ENCODE results near the gene VSIG10L. TPM values are rescaled to one million over a fixed set of nuclear protein-coding genes. Genes with fewer than 3 reads are reported as not detected.

VSIG10L gene
- total RNA-seq, 2 experiments from 2014 or later = 0.11 to 0.14 TPM

GRCh38 chr19:51289635-51290034 is 52.3 kb downstream of the VSIG10L start:
- DNase-seq (no peak), ATAC-seq (ENCODE audit: poor library complexity) (no peak)
- H3K27me3 Mint-ChIP-seq = peaks cover 20% of the 10 kb centered on the region
- POLR2A ChIA-PET = no interaction called here
- Histone ChIP-seq H3K4me3 (ENCODE audit: low read length) (no peak overlapping the region), H3K4me1 (ENCODE audit: insufficient read depth, low read length) (no peaks in the 10 kb centered on the region), H3K36me3 (ENCODE audit: insufficient read depth, low read length) (no peaks in the 10 kb centered on the region), H3K27me3 (ENCODE audit: control insufficient read depth in 1 of 2, insufficient read depth in 2 of 2, low read length in 2 of 2) (peaks cover 8% of the 10 kb centered on the region in 2 experiments), H3K9me3 (ENCODE audit: control insufficient read depth in 1 of 2, insufficient read depth in 1 of 2, low read length in 2 of 2) (no peaks in the 10 kb centered on the region), H3K27ac (ENCODE audit: low read depth in 1 of 2, low read length in 2 of 2) (no peak overlapping the region)
- intact Hi-C loops (cut with DNase I, micrococcal nuclease) = no loop called here
- no peaks in the 10 kb centered on the region for H3K4me1 Mint-ChIP-seq (ENCODE audit: low read depth)
- H3K27ac Mint-ChIP-seq = no peak overlapping the region
- no peaks in the 10 kb centered on the region for H3K36me3 Mint-ChIP-seq (ENCODE audit: low read depth)
- TF ChIP-seq, protein P1, sequence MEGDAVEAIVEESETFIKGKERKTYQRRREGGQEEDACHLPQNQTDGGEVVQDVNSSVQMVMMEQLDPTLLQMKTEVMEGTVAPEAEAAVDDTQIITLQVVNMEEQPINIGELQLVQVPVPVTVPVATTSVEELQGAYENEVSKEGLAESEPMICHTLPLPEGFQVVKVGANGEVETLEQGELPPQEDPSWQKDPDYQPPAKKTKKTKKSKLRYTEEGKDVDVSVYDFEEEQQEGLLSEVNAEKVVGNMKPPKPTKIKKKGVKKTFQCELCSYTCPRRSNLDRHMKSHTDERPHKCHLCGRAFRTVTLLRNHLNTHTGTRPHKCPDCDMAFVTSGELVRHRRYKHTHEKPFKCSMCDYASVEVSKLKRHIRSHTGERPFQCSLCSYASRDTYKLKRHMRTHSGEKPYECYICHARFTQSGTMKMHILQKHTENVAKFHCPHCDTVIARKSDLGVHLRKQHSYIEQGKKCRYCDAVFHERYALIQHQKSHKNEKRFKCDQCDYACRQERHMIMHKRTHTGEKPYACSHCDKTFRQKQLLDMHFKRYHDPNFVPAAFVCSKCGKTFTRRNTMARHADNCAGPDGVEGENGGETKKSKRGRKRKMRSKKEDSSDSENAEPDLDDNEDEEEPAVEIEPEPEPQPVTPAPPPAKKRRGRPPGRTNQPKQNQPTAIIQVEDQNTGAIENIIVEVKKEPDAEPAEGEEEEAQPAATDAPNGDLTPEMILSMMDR (IDR thresholded peaks at IDR 0.05) = no peak
- CTCF ChIA-PET = no interaction called here
- no peaks in the 10 kb centered on the region for H3K9me3 Mint-ChIP-seq
- H3K4me3 Mint-ChIP-seq = no peak overlapping the region

DNA sequence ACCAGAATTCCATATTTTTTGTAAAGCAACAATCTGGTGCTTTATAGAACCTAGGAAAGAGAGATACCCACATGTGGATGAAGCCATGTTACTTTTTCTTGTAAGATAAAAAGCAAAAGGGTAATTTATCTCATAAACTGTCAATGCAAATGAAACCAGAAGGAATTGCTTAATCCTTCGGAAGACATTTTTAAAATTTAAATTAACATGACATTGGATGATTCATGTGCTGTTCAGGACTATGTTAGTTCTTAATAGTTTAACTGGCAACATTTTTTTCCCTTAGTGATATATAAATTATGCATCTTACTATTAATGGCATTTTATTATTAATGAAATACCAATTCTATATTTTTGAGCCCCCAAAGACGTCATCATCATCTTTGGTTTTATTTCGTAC is 56.3 kb downstream of the VSIG10L start:
- no peak overlapping the region for H3K27ac Mint-ChIP-seq
- no peak overlapping the region for H3K27ac ChIP-seq (ENCODE audit: low read depth in 1 of 2, low read length in 2 of 2)
- ATAC-seq (ENCODE audit: poor library complexity) (no peak), DNase-seq (no peak)
- H3K4me1 ChIP-seq (ENCODE audit: insufficient read depth, low read length) = no peaks in the 10 kb centered on the region
- intact Hi-C loops (cut with DNase I, micrococcal nuclease) = no loop called here
- peaks cover 2% of the 10 kb centered on the region for H3K9me3 Mint-ChIP-seq
- H3K27me3 Mint-ChIP-seq = peaks cover 23% of the 10 kb centered on the region
- POLR2A ChIA-PET = no interaction called here
- H3K9me3 ChIP-seq (ENCODE audit: control insufficient read depth in 1 of 2, insufficient read depth in 1 of 2, low read length in 2 of 2) = no peaks in the 10 kb centered on the region
- H3K4me3 Mint-ChIP-seq = no peak overlapping the region
- no peak overlapping the region for H3K4me3 ChIP-seq (ENCODE audit: low read length)
- no peaks in the 10 kb centered on the region for H3K4me1 Mint-ChIP-seq (ENCODE audit: low read depth)
- TF ChIP-seq, protein P1 (IDR thresholded peaks at IDR 0.05) = no peak
- no peaks in the 10 kb centered on the region for H3K36me3 Mint-ChIP-seq (ENCODE audit: low read depth)
- H3K27me3 ChIP-seq (ENCODE audit: control insufficient read depth in 1 of 2, insufficient read depth in 2 of 2, low read length in 2 of 2) = peaks cover 5 to 6% of the 10 kb centered on the region in 2 experiments
- CTCF ChIA-PET = no interaction called here
- no peaks in the 10 kb centered on the region for H3K36me3 ChIP-seq (ENCODE audit: insufficient read depth, low read length)

GRCh38 chr19:51282335-51282734 is 59.6 kb downstream of the VSIG10L start:
- no peaks in the 10 kb centered on the region for H3K4me1 Mint-ChIP-seq (ENCODE audit: low read depth)
- TF ChIP-seq, protein P1 (IDR thresholded peaks at IDR 0.05) = no peak
- no peak overlapping the region for H3K4me3 ChIP-seq (ENCODE audit: low read length)
- H3K4me3 Mint-ChIP-seq = no peak overlapping the region
- ATAC-seq (ENCODE audit: poor library complexity) (no peak), DNase-seq (no peak)
- no peaks in the 10 kb centered on the region for H3K36me3 ChIP-seq (ENCODE audit: insufficient read depth, low read length)
- no peaks in the 10 kb centered on the region for H3K36me3 Mint-ChIP-seq (ENCODE audit: low read depth)
- H3K27ac Mint-ChIP-seq = no peak overlapping the region
- ChIA-PET POLR2A (no interaction called here), CTCF (no interaction called here)
- H3K4me1 ChIP-seq (ENCODE audit: insufficient read depth, low read length) = no peaks in the 10 kb centered on the region
- peaks cover under 1 to 2% of the 10 kb centered on the region in 2 experiments for H3K27me3 ChIP-seq (ENCODE audit: control insufficient read depth in 1 of 2, insufficient read depth in 2 of 2, low read length in 2 of 2)
- no peaks in the 10 kb centered on the region for H3K9me3 ChIP-seq (ENCODE audit: control insufficient read depth in 1 of 2, insufficient read depth in 1 of 2, low read length in 2 of 2)
- intact Hi-C loops (cut with DNase I, micrococcal nuclease) = no loop called here
- H3K27ac ChIP-seq (ENCODE audit: low read depth in 1 of 2, low read length in 2 of 2) = no peak overlapping the region
- peaks cover 3% of the 10 kb centered on the region for H3K9me3 Mint-ChIP-seq
- H3K27me3 Mint-ChIP-seq = peaks cover 41% of the 10 kb centered on the region

Other genes starting within 250 kb of the VSIG10L start
- gene CTU1, start 233.7 kb downstream of the VSIG10L start, total RNA-seq = 1 to 10 TPM; 1.4 to 1.6 TPM
- gene SIGLEC9, start 217.2 kb downstream of the VSIG10L start, total RNA-seq = under 1 TPM; 0.36 to 0.59 TPM
- gene SIGLEC7, start 199.8 kb downstream of the VSIG10L start, total RNA-seq = under 1 TPM in 1 of 2 experiments, not detected in 1; 0.20 TPM
- 1 to 10 TPM in 1 of 2 experiments, under 1 TPM in 1; 0.60 to 1.7 TPM for gene CD33, start 117.1 kb downstream of the VSIG10L start, total RNA-seq
- gene SIGLECL1, start 91.1 kb downstream of the VSIG10L start, total RNA-seq = not detected
- not detected for gene IGLON5, start 30.5 kb downstream of the VSIG10L start, total RNA-seq
- gene ETFB, start 24.2 kb upstream of the VSIG10L start, total RNA-seq = 10 to 100 TPM; 29.7 to 30.1 TPM
- gene CLDND2, start 26.9 kb upstream of the VSIG10L start, total RNA-seq = under 1 TPM; 0.60 to 0.84 TPM
- gene NKG7, start 30.5 kb upstream of the VSIG10L start, total RNA-seq = 1 to 10 TPM; 6.2 to 7.2 TPM
- not detected for gene LIM2, start 45.8 kb upstream of the VSIG10L start, total RNA-seq
- not detected for gene C19orf84, start 48.5 kb upstream of the VSIG10L start, total RNA-seq
- under 1 TPM; 0.39 to 0.58 TPM for gene SIGLEC10, start 75.5 kb upstream of the VSIG10L start, total RNA-seq
- not detected for gene SIGLEC8, start 116.3 kb upstream of the VSIG10L start, total RNA-seq
- gene CEACAM18, start 136.4 kb upstream of the VSIG10L start, total RNA-seq = not detected
- gene SIGLEC12, start 159.7 kb upstream of the VSIG10L start, total RNA-seq = not detected
- gene SIGLEC6, start 189.5 kb upstream of the VSIG10L start, total RNA-seq = under 1 TPM; 0.14 to 0.36 TPM
- gene ZNF175, start 229.1 kb upstream of the VSIG10L start, total RNA-seq = 1 to 10 TPM; 1.1 to 1.9 TPM

Measured in CD4-positive, alpha-beta T cell (primary cell).